Thoracic aorta (tissue), 2 donors: ENCODE results near the gene LRP5. TPM values are rescaled to one million over a fixed set of nuclear protein-coding genes. Genes with fewer than 3 reads are reported as not detected.

ENCODE experiments used
- ATAC-seq: fragments of 150-250 bp; one replicate; pipeline ENCODE4 v1.8.0; 2017; ENCODE audit warnings: low read depth; ENCODE audit not compliant: insufficient number of reproducible peaks, low FRiP score
- DNase-seq: peaks from one replicate; pipeline ENCODE4 v3.0.0-alpha.2; 2020; ENCODE audit warnings: low spot score
- H3K27ac ChIP-seq, 2 donors: fragments of 200-600 bp; sonication (generic); 1 replicate in 1 of 2; 2 replicates in 1 of 2; pipeline ENCODE4 v1.5.1; 2016; ENCODE audit warnings: mild to moderate bottlenecking in 2 of 2, moderate library complexity in 2 of 2
- H3K27me3 ChIP-seq: fragments of 200-600 bp; sonication (generic); replicated peaks from 2 replicates; pipeline ENCODE4 v1.6.0; 2016; ENCODE audit warnings: mild to moderate bottlenecking; ENCODE audit not compliant: insufficient read depth
- H3K36me3 ChIP-seq: fragments of 200-600 bp; sonication (generic); one replicate; pipeline ENCODE4 v1.5.1; 2016
- H3K4me1 ChIP-seq, 2 donors: fragments of 200-600 bp; sonication (generic); 1 replicate in 1 of 2; 2 replicates in 1 of 2; pipeline versions ENCODE4 v1.5.1 to v1.6.0; 2016; ENCODE audit warnings: low read depth in 2 of 2, mild to moderate bottlenecking in 1 of 2; ENCODE audit not compliant: control insufficient read depth in 1 of 2
- H3K4me3 ChIP-seq: fragments of 200-600 bp; sonication (generic); 2 replicates; pipeline ENCODE4 v1.5.1; 2016; ENCODE audit warnings: mild to moderate bottlenecking
- H3K9me3 ChIP-seq: fragments of 200-600 bp; sonication (generic); 2 replicates; pipeline ENCODE4 v1.5.1; 2016
- total RNA-seq, 2 donors: library from RNA; depleted of rRNA; stranded (reverse); fragments of >200 nt; gene quantifications; one replicate each; pipeline versions ENCODE4 v1.1.0 to v1.2.3, GENCODE V29; 2016
- TF ChIP-seq, protein P1 (sequence below): fragments of 200-600 bp; sonication (generic); IDR thresholded peaks from one replicate; pipeline ENCODE4 v1.5.1; 2019; ENCODE audit warnings: antibody characterized with exemption

The LRP5 gene
- total RNA-seq, 2 donors from 2014 or later: 67.2 to 99.1 TPM

DNA sequence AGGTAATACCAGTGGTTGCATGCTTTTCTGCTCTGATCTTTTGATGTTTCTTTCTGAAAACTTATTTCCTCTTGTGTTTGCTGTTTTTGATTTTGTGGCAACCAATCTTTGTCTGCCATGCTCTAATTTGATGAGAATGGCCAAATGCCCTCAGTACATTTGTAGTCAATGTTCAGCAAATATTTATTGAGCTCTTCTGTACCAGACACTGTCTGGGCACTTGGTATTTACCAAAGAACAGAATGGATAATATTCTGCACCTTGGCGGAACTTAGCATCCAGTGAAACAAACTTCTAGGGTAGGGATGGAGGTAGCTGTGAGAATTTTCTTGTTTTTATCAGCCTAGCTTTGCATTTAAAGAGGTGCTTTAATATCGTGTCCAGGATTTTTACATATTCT, 167.8 kb downstream of the LRP5 start:
- ATAC-seq (no peak), DNase-seq (no peak)
- H3K4me1 ChIP-seq: peaks cover 34 to 37% of the 10 kb centered on the region in 2 donors
- H3K4me3 ChIP-seq: no peak overlapping the region
- no peaks in the 10 kb centered on the region for H3K27me3 ChIP-seq
- no peaks in the 10 kb centered on the region for H3K9me3 ChIP-seq
- TF ChIP-seq, protein P1, sequence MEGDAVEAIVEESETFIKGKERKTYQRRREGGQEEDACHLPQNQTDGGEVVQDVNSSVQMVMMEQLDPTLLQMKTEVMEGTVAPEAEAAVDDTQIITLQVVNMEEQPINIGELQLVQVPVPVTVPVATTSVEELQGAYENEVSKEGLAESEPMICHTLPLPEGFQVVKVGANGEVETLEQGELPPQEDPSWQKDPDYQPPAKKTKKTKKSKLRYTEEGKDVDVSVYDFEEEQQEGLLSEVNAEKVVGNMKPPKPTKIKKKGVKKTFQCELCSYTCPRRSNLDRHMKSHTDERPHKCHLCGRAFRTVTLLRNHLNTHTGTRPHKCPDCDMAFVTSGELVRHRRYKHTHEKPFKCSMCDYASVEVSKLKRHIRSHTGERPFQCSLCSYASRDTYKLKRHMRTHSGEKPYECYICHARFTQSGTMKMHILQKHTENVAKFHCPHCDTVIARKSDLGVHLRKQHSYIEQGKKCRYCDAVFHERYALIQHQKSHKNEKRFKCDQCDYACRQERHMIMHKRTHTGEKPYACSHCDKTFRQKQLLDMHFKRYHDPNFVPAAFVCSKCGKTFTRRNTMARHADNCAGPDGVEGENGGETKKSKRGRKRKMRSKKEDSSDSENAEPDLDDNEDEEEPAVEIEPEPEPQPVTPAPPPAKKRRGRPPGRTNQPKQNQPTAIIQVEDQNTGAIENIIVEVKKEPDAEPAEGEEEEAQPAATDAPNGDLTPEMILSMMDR: no peak
- H3K36me3 ChIP-seq: no peaks in the 10 kb centered on the region
- H3K27ac ChIP-seq: no peak overlapping the region

DNA sequence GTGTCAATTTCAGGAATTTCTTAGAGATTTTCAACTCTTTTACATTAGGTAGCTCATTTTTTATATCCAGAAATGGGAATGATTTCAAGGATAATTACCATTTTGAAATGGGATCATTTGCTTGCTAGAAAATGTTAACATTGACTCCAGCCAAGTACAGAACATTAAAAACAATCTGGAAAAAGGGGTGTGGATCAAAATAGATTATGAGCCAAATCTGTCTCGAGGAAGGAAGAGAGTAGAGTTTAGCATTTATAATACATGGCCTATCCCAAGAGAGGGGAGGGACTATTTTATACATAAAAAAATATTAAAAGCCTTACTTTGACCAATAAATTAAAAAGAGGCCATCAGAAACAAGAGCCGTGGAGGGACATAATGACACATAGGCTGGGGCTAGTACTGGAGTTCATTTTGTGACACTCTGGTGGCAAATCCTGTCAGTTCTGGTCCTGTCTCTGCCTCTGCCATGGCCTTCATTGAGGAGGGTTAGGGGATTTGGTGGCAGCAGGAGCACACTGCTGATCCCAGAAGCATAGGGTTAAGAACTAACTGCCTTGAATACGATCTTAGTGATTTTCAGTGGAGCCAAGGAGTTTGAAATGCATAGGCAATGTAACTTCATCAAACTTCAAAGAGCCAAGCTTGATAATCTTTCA, 168.6 kb downstream of the LRP5 start:
- DNase-seq: no peak
- no peak for ATAC-seq
- Histone ChIP-seq H3K9me3 (no peaks in the 10 kb centered on the region), H3K27me3 (no peaks in the 10 kb centered on the region), H3K36me3 (no peaks in the 10 kb centered on the region), H3K4me3 (peak overlapping the region; percentile 12), H3K27ac (peak overlapping the region in 1 of 2 donors; percentile 8), H3K4me1 (peaks cover 34 to 37% of the 10 kb centered on the region in 2 donors)
- TF ChIP-seq, protein P1: no peak

DNA sequence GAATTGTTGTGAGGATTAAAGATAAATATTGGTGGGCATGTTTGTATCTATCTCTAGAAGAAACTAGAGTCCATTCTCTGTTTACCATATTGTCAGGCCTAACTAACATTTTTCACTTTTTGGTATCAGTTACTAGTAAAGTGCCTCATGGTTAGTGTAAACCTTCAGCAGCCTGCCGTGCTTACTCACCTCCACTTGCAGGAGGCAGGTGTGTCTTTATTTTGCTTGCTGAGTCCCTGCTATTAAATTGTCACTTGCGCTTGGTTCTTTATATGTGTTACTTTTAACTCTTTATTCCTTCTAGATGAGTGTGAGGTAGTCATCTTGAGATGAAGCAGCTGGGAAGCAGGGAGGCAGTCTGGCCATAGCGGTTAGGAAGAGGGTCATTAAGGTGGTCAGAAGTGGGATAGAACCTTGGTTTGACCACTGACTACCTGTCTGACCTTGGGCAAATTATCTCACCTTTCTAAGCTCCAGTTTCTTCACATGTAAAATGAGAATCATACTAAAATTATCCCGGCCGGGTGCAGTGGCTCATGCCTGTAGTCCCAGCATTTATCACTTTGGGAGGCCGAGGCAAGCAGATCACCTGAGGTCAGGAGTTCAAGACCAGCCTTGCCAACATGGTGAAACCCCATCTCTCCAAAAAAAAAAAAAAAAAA, 169.3 kb downstream of the LRP5 start:
- Histone ChIP-seq H3K4me3 (no peak overlapping the region), H3K27ac (peak overlapping the region in 1 of 2 donors; percentile 8), H3K4me1 (peaks cover 34 to 37% of the 10 kb centered on the region in 2 donors), H3K27me3 (no peaks in the 10 kb centered on the region), H3K36me3 (no peaks in the 10 kb centered on the region), H3K9me3 (no peaks in the 10 kb centered on the region)
- DNase-seq: no peak
- ATAC-seq: no peak
- TF ChIP-seq, protein P1: no peak

- H3K27ac ChIP-seq: no peak overlapping the region
- H3K27me3 ChIP-seq: no peaks in the 10 kb centered on the region
- DNase-seq (no peak), ATAC-seq (no peak)
- H3K9me3 ChIP-seq: no peaks in the 10 kb centered on the region
- no peak overlapping the region for H3K4me3 ChIP-seq
- TF ChIP-seq, protein P1: no peak
- H3K36me3 ChIP-seq: no peaks in the 10 kb centered on the region
- peaks cover 6 to 36% of the 10 kb centered on the region in 2 donors for H3K4me1 ChIP-seq
Observed at GRCh38 chr11:68488623-68489022, 176.2 kb downstream of the LRP5 start.

DNA sequence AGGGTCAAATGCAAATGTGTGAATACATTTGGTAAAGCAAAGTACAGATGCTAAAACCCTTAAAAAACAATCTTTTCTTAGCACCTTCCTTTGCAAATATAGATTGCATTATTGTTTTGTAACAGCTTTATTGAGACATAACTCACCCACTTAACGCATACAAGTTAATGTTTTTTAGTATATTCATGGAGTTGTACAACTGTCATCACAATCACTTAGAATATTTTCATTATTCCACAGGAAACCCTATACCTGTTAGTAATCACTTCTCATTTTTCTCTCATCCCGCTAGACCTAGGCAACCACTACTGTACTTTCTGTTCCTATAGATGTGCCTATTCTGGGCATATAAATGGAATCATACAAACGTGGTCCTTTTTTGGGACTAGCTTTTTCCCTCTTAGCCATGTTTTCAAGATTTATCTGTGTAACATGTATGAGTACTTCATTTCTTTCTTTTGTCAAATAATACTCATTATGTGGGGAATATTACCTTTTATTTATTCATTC, 182.9 kb downstream of the LRP5 start:
- Histone ChIP-seq H3K4me3 (no peak overlapping the region), H3K9me3 (no peaks in the 10 kb centered on the region), H3K27ac (no peak overlapping the region), H3K27me3 (no peaks in the 10 kb centered on the region), H3K4me1 (peaks cover 21 to 55% of the 10 kb centered on the region in 2 donors), H3K36me3 (no peaks in the 10 kb centered on the region)
- no peak for DNase-seq
- ATAC-seq: no peak
- TF ChIP-seq, protein P1: no peak
